WERI-Rb-1 (cell line): Measurements from ENCODE around the gene ARIH1.

Experiments used
- DNase-seq: peaks from one replicate; pipeline ENCODE4 v3.0.0-alpha.2; 2020
- H3K27ac ChIP-seq: fragments of 250-450 bp; sonication (Bioruptor Pico); 2 replicates; pipeline ENCODE4 v1.5.1; 2020; ENCODE audit warnings: mild to moderate bottlenecking, moderate library complexity
- H3K27me3 ChIP-seq: fragments of 250-450 bp; sonication (Bioruptor Pico); 2 replicates; pipeline ENCODE4 v1.5.1; 2021; ENCODE audit warnings: mild to moderate bottlenecking, low read depth, moderate library complexity; ENCODE audit not compliant: insufficient read depth, severe bottlenecking
- H3K36me3 ChIP-seq: fragments of 250-450 bp; sonication (Bioruptor Pico); 2 replicates; pipeline ENCODE4 v1.5.1; 2020; ENCODE audit warnings: mild to moderate bottlenecking, moderate library complexity
- H3K4me3 ChIP-seq: 2 replicates; pipeline ENCODE4 v1.5.1; 2011; ENCODE audit warnings: low read depth, mild to moderate bottlenecking, control low read depth, low read length
- H3K9me3 ChIP-seq: fragments of 250-450 bp; sonication (Bioruptor Pico); 2 replicates; pipeline ENCODE4 v1.5.1; 2021; ENCODE audit warnings: mild to moderate bottlenecking, moderate library complexity; ENCODE audit not compliant: severe bottlenecking
- TF ChIP-seq, protein P1 (sequence below): IDR thresholded peaks from 2 replicates; pipeline ENCODE4 v1.5.1; 2011; ENCODE audit warnings: low read depth, mild to moderate bottlenecking, control low read depth, inconsistent platforms, low read length

Gene ARIH1

DNA sequence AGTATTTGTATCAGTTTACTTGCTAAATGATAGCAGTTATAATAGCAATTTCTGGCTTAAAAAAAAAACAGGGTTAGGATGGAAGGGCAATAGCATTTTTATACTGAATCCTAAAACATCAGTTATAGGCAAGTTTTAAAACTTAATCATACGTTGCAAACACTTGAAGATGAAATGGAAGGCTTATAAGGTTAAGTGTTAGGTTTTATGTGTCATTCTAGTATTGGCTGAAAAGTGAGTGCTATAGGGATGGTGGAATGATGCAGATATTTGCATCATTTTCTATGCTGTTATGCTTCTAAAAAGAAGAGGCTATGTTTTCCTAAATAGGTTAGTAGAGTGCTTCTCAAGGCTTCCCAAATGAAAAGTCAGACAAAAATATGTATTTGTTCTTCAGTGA is 23.3 kb downstream of the ARIH1 start:
- Histone ChIP-seq H3K4me3 (no peak overlapping the region), H3K9me3 (no peaks in the 10 kb centered on the region), H3K27me3 (no peaks in the 10 kb centered on the region), H3K36me3 (peaks cover 39% of the 10 kb centered on the region), H3K27ac (no peak overlapping the region)
- TF ChIP-seq, protein P1, sequence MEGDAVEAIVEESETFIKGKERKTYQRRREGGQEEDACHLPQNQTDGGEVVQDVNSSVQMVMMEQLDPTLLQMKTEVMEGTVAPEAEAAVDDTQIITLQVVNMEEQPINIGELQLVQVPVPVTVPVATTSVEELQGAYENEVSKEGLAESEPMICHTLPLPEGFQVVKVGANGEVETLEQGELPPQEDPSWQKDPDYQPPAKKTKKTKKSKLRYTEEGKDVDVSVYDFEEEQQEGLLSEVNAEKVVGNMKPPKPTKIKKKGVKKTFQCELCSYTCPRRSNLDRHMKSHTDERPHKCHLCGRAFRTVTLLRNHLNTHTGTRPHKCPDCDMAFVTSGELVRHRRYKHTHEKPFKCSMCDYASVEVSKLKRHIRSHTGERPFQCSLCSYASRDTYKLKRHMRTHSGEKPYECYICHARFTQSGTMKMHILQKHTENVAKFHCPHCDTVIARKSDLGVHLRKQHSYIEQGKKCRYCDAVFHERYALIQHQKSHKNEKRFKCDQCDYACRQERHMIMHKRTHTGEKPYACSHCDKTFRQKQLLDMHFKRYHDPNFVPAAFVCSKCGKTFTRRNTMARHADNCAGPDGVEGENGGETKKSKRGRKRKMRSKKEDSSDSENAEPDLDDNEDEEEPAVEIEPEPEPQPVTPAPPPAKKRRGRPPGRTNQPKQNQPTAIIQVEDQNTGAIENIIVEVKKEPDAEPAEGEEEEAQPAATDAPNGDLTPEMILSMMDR: no peak
- DNase-seq: no peak

- Histone ChIP-seq H3K36me3 (peaks cover 31% of the 10 kb centered on the region), H3K27ac (no peak overlapping the region), H3K27me3 (no peaks in the 10 kb centered on the region), H3K4me3 (no peak overlapping the region), H3K9me3 (no peaks in the 10 kb centered on the region)
- TF ChIP-seq, protein P1: no peak
- no peak for DNase-seq
These were observed 28.2 kb downstream of the ARIH1 start for GRCh38 chr15:72502220-72502809.

DNA sequence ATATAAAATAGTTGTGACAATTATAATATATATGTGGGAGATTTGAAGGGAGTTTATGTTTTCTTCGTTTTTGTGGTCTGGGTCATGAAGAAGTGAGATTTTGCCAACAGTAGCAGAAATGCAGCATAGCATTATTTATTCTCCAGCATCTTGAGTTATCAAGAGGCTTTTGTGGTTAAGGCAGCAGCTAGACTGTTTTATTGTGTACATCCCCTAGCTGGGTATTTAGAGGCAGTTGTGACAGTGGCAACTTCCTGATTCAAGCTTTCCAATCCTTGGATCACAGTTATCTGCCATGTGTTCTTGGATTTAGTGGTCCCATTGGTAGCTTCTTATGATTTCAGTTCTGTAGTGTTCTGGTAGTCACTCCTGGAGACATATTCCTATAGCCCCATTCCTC is 29.0 kb downstream of the ARIH1 start:
- DNase-seq: no peak
- Histone ChIP-seq H3K36me3 (peaks cover 31% of the 10 kb centered on the region), H3K27ac (no peak overlapping the region), H3K27me3 (no peaks in the 10 kb centered on the region), H3K9me3 (no peaks in the 10 kb centered on the region), H3K4me3 (no peak overlapping the region)
- TF ChIP-seq, protein P1: no peak

- Histone ChIP-seq H3K4me3 (no peak overlapping the region), H3K9me3 (no peaks in the 10 kb centered on the region), H3K27ac (no peak overlapping the region), H3K36me3 (peaks cover 5% of the 10 kb centered on the region; the same call in 1 of the 2 replicates), H3K27me3 (no peaks in the 10 kb centered on the region)
- TF ChIP-seq, protein P1: no peak
- no peak for DNase-seq
These were observed 33.4 kb downstream of the ARIH1 start for GRCh38 chr15:72507402-72508092.

DNA sequence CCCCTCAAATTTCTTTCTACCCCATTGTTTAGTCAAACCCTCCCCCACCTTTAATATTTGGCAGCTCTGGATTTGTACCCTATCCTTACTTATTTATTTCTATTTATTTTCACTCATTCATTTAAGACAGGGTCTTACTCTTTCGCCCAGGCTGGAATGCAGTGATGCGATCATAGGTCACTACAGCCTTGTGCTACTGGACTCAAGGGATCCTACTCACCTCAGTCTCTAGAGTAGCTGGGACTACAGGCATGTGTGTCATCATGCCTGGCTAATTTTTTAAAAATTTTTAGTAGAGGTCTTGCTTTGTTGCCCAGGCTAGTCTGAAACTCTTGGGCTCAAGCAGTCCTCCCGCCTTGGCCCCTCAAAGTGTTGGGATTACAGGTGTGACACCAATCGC is 35.4 kb downstream of the ARIH1 start:
- H3K9me3 ChIP-seq: no peaks in the 10 kb centered on the region
- H3K27me3 ChIP-seq: no peaks in the 10 kb centered on the region
- TF ChIP-seq, protein P1: no peak
- H3K27ac ChIP-seq: no peak overlapping the region
- H3K36me3 ChIP-seq: no peaks in the 10 kb centered on the region; the same call in 1 of the 2 replicates
- H3K4me3 ChIP-seq: no peak overlapping the region
- DNase-seq: no peak
